ENCODE data around the gene TRPM5.

GRCh38 chr11:2445746-2446551 is 1.6 kb upstream of the TRPM5 start:
- no peak for TF ChIP-seq CTCF (IDR thresholded peaks at IDR 0.05)
- no peak for TF ChIP-seq ATF1 (CRISPR knock-in tag; IDR thresholded peaks at IDR 0.05)
- no peak for TF ChIP-seq CBFB (CRISPR knock-in tag; IDR thresholded peaks at IDR 0.05; ENCODE audit: low read depth)
- no peak for TF ChIP-seq FOXP4 (CRISPR knock-in tag; IDR thresholded peaks at IDR 0.05)
- TF ChIP-seq FOXJ3 (CRISPR knock-in tag; IDR thresholded peaks at IDR 0.05; ENCODE audit: borderline replicate concordance): no peak
- no peak for TF ChIP-seq KAT7 (CRISPR knock-in tag; IDR thresholded peaks at IDR 0.05; ENCODE audit: borderline replicate concordance)
- TF ChIP-seq, protein P1, sequence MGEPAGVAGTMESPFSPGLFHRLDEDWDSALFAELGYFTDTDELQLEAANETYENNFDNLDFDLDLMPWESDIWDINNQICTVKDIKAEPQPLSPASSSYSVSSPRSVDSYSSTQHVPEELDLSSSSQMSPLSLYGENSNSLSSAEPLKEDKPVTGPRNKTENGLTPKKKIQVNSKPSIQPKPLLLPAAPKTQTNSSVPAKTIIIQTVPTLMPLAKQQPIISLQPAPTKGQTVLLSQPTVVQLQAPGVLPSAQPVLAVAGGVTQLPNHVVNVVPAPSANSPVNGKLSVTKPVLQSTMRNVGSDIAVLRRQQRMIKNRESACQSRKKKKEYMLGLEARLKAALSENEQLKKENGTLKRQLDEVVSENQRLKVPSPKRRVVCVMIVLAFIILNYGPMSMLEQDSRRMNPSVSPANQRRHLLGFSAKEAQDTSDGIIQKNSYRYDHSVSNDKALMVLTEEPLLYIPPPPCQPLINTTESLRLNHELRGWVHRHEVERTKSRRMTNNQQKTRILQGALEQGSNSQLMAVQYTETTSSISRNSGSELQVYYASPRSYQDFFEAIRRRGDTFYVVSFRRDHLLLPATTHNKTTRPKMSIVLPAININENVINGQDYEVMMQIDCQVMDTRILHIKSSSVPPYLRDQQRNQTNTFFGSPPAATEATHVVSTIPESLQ (CRISPR knock-in tag; IDR thresholded peaks at IDR 0.05): no peak
- no peak for TF ChIP-seq ZNF317 (CRISPR knock-in tag; IDR thresholded peaks at IDR 0.05; ENCODE audit: borderline replicate concordance, low read depth)
- no peak for TF ChIP-seq ETV6 (CRISPR knock-in tag; IDR thresholded peaks at IDR 0.05)
- TF ChIP-seq CREM (CRISPR knock-in tag; IDR thresholded peaks at IDR 0.05): no peak
- no peak for TF ChIP-seq ELF4 (CRISPR knock-in tag; IDR thresholded peaks at IDR 0.05; ENCODE audit: low read depth)
- TF ChIP-seq, protein P2, sequence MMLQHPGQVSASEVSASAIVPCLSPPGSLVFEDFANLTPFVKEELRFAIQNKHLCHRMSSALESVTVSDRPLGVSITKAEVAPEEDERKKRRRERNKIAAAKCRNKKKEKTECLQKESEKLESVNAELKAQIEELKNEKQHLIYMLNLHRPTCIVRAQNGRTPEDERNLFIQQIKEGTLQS (CRISPR knock-in tag; conservative IDR thresholded peaks at IDR 0.05): no peak
- TF ChIP-seq, protein P3, sequence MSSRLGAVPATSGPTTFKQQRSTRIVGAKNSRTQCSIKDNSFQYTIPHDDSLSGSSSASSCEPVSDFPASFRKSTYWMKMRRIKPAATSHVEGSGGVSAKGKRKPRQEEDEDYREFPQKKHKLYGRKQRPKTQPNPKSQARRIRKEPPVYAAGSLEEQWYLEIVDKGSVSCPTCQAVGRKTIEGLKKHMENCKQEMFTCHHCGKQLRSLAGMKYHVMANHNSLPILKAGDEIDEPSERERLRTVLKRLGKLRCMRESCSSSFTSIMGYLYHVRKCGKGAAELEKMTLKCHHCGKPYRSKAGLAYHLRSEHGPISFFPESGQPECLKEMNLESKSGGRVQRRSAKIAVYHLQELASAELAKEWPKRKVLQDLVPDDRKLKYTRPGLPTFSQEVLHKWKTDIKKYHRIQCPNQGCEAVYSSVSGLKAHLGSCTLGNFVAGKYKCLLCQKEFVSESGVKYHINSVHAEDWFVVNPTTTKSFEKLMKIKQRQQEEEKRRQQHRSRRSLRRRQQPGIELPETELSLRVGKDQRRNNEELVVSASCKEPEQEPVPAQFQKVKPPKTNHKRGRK (CRISPR knock-in tag; IDR thresholded peaks at IDR 0.05; ENCODE audit: borderline replicate concordance): no peak

Measured in WTC11 (cell line).